ENCODE data around the gene NIF3L1. TPM values are rescaled to one million over a fixed set of nuclear protein-coding genes. Genes with fewer than 3 reads are reported as not detected.
"Not testable (repeated sequence)": the region's sequence is repeated elsewhere in the genome, so short reads cannot be mapped to it uniquely, and the experiment has no call there.

Gene NIF3L1
- total RNA-seq, 1 donor from 2014 or later, result 12.1 TPM

DNA sequence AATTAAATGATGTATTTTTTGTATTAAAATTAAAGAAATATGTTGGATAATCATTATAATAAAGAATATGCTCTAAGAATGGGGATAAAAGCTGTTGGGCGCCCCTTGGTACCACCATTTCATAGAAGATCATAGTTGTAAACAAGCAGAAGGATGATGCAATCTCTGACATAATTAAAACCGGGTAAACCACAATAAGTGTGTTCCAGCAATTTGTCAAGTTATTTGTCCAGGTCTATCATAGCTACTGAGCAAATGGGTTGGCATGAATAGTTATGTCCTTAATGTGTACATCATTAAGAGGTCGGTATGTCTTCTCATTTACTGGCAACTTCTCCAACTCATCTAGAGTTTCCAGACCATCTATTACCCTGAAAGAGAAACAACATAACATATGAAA, 18.0 kb upstream of the NIF3L1 start:
- no peak for DNase-seq (ENCODE audit: extremely low read depth, low read depth, low spot score)

DNA sequence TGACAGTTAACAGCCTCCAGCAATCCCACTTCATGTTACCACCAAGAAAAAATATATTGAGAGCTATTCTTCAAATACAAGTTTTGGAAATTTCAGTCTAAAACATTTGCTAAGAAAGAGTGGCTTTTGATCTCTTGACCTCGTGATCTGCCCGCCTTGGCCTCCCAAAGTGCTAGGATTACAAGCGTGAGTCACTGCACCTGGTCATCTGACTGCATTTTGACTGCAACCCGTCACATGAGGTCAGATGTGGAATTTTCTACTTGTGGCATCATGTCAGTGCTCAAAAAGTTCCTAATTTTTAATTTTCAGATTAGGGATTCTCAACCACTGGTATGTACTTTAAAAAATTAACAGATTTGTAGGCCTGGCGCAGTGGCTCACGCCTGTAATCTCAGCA, 15.6 kb upstream of the NIF3L1 start:
- DNase-seq (ENCODE audit: extremely low read depth, low read depth, low spot score), result no peak

DNA sequence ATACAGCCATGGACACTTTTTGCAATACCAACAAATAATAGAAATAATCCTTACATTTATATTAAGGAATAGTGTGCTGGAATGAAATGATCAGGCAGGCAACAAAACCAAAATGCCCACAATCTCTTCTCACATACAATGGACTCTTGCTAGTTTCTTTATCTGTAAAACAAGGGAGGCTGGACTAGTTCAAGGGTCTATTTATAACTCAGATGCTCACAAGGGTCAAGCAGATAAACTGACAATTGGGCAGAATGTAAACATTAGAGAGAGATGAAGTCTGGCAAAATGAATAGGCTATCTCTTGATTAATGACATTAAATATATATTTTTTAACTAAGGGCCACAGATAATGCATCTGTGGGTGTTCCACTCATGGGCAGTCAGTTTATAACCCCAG, 11.7 kb upstream of the NIF3L1 start:
- no peak for DNase-seq (ENCODE audit: extremely low read depth, low read depth, low spot score)

DNA sequence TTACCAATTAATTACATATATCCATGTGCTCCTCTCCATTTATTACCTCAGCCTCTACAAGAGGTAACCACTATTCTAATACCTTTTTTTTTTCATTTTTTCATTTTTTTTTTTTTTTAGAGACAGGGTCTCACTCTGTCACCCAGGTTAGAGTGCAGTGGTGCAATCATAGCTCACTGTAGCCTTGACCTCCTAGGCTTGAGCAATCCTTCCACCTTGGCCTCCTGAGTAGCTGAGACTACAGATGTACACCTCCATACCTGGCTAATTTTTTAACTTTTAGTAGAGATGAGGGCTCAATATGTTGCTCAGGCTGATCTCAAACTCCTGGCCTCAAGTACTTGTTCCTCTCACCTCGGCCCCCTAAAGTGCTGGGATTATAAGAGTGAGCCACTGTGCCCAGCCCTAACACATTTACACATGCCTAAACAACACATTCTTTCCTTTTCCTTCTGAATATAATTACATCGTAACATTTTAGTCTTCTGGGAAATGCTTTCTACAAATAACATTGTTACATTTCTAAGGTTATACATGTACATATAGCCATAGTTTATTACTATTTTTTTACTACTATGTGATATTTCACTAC, 10.8 kb upstream of the NIF3L1 start:
- no peak for DNase-seq (ENCODE audit: extremely low read depth, low read depth, low spot score)

DNA sequence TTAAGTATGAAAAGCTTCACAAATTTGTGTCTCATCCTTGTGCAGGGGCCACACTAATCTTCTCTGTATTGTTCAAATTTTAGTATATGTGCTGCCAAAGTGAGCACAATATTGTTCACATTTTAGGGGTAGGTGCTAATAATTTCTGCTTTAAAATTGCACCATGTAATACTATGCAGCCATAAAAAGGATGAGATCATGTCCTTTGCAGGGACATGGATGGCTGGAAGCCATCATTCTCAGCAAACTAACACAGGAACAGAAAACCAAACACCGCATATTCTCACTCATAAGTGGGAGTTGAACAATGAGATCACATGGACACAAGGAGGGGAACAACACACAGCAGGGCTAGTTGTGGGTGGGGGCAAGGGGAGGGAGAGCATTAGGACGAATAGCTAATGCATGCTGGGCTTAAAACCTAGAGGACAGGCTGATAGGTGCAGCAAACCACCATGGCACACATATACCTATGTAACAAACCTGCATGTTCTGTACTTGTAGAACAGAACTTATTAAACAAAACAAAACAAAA, 7.4 kb upstream of the NIF3L1 start:
- not testable (repeated sequence) for DNase-seq (ENCODE audit: extremely low read depth, low read depth, low spot score)

DNA sequence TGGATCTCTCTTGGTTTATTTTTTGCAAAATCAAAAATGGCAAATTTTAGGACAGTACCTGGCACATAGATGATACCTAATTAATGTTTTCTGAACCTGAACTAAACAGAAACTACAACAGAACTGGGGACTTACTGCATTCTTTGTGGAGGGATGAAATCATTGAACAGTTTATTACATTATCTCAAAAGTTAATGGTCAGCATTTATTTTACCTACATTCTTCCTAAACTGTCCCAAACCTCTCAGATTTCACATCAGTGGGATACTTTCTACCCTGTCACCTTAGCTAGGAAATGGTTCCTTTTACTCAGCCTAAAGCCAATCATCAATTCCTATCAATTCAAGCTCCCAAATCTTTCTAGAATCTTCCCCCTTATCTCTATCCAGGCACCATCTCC, 10.3 kb downstream of the NIF3L1 start:
- DNase-seq (ENCODE audit: extremely low read depth, low read depth, low spot score), result no peak

DNA sequence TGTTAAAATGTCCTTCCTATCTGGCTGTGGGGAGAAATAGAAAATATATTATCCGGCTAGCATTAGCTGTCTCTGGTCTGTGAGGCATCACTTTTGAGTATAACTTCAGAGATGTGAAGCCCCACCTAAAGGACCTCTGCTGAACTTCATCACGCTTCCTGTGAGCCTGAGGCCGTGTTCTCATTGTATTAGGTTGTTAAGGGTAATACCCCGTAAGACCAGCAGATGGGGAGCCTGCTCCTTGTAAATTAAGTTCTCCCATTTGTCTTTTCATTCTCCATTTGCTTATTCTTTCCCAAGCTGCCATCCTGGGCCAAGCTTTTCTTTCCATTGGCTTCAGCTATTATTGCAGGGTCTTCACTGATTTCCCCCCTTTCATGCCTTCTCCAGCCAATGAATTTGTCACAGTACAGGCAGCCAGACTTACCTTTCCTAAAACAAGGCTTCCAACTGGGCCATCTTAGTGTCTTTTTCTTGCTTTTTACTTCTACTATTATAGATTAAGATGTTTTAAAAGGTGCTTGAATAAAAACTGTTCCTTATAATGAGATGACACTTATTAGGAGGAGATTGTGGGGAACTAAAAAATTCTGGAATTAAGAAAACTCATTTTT, 12.4 kb downstream of the NIF3L1 start:
- DNase-seq (ENCODE audit: extremely low read depth, low read depth, low spot score), result peak; percentile 84

DNA sequence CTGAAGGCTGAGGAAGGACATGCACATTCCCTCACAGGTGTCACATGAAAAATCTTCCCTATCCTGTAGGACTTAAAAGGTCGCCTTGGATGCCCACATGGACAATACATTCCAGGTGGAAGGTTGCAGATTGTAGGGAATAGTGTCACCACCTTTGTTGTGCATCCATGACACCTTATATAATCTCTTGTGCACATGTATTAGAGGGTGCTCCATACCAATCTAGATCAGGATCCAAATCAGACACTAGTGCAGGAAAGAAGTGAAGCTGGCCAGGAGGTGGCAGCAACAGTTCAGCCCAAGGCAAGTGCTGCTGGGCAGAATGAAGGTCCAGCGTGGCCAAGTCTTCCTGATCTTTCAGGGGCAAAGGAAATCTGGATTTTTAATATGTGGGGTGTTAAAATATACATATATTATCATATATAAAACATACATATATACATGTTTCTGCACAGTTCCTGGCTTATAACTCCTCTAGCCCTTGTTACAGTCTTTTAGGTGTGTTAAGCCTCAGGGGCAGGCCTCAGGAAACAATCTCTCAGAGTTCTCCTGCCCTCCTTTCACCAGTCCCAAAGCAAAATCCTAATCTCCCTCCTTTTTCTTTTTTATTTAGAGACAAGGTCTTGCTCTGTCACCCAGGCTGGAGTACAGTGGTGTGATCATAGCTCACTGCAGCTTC, 16.6 kb downstream of the NIF3L1 start:
- DNase-seq (ENCODE audit: extremely low read depth, low read depth, low spot score), result peak; percentile 50

DNA sequence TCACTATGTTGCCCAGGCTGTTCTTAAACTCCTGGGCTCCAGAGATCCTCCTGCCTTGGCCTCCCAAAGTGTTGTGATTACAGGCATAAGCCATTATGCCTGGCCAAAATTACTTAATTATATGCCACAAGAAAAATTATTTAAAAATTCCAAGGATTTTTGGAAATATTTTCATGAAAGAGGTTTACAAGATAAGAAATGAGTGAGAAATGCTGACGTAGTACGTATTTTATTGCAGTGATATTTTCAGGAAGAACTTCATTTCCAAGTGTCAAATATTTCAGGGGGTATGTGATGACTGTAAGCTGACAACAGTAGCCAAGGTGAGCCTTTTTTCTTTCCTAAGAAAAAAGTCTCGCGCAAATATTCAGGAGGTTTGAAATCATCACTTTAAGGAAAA, 20.8 kb downstream of the NIF3L1 start:
- DNase-seq (ENCODE audit: extremely low read depth, low read depth, low spot score), result no peak

DNA sequence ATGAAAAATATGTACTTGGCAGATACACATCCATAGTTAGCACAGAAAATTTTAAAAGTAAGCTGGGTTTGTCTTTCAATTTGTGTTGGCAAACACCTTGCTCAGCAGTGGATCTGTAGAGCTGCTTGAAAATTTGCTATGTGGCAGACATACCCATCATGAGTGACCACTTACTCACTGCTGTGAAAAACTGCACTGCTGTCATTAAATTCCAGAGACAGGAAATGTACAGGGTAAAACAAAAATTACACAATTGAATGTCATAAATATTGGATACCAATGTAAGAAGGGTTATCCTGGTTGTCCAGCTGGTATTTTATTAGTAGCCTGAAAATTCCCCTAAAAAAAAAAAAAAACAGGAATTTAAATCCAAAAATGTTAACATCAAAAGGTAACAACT, 24.5 kb downstream of the NIF3L1 start:
- no peak for DNase-seq (ENCODE audit: extremely low read depth, low read depth, low spot score)

DNA sequence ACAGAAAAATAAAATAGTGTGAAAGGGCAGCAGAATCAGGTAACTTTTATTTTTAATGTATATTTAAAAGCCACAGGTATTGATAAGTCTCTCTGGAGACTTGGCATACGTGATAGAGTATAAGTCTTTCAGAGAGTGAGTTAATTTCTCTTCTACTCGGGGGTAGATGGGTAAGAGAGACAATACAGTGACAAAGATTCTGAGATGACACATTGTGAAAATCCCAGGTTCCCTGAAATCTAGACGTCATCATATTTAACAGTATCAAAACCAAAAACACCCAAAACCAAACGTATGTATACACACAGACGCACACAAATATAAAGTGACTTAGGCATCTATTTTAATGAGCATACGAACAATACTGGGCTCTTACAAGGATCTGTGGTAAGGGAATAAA, 33.3 kb downstream of the NIF3L1 start:
- no peak for DNase-seq (ENCODE audit: extremely low read depth, low read depth, low spot score)

DNA sequence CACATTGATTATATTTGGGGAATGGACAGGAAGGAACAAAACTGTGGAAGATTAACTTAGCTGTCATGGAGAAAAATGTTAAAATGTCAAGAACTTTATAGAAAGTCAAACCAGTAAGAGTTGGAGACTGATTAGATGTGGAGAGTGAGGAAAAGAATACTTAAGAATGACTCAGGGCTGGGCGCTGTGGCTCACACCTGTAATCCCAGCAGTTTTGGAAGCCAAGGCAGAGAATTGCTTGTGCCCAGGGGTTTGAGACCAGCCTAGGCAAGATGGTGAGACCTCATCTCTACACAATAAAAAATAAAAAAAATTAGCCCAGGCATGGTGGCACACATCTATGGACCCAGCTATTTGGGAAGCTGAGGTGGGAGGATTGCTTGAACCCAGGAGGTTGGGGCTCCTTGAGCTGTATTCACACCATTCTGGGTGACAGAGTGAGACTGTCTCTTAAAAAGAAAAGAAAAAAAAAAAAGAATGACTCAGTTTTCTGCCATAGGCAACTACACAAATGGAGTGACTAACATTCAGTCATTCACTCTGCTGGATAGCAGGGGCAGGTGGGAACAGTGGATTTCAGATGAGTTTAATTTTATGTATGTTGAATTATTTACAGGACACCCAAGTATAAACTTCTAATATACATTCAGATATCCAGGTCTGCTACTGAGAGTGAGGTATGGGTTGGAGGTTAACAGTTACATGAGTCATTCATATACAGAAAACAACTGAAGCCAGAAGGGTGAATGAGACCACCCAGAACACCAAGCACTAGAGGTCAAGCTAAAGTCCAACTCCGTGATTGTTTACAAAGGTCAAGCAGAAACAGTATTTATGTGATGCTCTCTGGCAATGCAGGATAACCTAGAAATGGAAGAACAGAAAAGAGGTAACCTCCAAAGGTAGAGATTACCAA, 40.4 kb downstream of the NIF3L1 start:
- DNase-seq (ENCODE audit: extremely low read depth, low read depth, low spot score), result no peak

DNA sequence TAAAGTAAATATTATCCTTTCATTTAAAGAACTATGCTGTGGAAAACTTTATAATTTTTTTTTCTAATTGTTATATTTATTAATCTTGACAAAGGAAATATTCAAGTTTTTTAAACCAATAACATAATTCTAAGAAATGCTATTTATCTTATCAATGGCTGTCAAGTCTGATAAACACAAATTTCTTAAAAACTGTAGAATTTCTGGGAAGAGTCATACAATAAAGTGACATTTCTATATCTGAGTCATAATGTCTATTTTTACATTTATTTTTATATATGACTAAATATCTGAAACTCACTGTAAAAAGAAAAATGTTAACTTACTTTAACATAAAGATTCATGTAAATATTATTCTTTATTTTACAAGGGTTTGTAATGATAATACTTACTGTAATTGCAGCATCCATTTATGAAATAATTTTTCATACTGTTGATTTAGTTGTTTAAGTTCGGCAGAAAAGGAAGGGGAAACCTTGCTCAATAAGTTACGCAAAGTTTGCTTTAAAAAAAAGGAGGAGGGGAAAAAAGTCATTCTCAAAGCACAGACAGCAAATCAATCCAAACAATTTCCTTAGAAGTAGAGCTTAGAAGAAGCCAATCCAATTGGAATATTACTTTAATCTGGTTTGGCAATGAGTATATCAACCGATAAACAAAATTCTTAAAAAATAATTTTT, 41.9 kb downstream of the NIF3L1 start:
- DNase-seq (ENCODE audit: extremely low read depth, low read depth, low spot score), result no peak

DNA sequence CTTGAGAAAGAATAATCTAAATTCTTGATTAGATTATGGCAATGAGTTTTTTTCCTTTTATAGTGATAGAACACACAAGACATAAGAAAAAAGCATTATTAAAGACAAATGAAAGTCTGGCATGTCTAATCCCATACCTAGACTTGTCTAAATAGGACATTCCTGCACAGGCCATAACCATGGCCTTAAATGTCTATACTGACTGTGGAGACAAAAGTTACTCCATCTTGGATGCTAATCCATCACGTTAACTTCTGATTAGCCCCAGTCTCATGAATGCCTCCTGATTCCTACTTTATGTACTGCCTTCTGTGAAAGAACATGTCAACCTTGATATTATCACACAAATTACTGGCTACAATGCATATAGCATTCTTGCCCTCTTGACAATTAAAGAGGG, 50.7 kb downstream of the NIF3L1 start:
- DNase-seq (ENCODE audit: extremely low read depth, low read depth, low spot score), result no peak

DNA sequence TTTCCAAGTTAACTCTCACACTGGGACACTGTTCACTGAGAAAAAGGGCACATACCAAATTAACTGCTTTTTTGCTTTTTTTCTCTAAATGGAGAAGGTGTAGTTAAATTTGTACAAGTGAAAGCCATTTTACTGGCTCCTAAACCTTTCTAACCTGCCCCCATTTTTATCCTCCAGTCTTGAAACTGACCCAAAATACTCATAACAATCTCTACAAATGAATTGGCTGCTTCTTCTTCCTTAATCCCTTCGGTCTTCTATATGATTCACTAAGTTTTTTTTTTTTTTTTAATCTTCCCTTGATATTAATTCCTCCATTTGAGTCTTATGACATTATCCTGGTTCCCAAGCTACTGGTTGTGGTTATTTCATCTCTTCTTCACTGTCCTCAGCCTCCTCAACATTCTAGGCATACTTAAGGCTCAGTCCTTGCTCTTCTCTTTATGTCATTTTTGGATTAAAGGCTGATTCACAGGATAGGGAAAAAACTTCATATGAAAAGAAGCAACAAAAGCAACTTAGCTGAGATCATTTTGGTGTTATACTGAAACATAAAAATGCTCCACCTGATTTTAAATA, 54.4 kb downstream of the NIF3L1 start:
- no peak for DNase-seq (ENCODE audit: extremely low read depth, low read depth, low spot score)

DNA sequence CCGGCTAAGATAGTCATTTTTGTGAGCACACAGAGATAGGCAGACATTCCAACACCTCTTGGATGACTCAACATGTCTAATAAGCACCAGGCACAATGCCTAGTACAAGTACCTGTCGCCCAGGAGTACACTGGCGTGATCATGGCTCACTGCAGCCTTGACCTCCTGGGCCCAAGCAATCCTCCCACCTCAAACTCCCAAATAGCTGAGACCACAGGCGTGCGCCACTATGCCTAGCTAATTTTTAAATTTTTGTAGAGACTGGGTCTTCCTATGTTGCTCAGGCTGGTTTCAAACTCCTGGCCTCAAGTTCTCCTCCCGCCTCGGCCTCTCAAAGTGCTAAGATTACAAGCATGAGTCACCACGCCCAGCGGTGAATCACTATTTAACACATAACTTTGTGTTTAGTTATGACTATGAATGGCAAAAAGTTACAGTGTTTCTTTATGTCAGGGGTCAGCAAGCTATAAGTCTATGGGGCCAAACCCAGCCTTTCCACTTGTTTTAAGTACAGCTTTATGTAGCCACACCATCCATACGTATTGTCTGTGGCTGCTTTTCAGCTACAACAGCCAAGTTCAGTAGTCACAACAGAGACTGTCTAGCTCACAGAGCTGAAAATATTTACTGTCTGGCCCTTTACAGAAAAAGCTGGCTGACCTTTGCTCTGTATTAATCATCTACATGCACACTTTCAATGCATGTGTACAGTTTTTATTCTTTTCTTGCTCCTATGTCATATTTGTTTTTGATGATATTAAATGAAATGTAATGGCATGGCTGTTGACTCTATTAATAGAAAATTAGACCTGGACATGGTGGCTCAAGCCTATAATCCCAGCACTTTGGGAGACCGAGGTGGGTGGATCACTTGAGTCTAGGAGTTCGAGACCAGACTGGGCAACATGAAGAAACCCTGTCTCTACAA, 55.6 kb downstream of the NIF3L1 start:
- DNase-seq (ENCODE audit: extremely low read depth, low read depth, low spot score), result peak; percentile 72

DNA sequence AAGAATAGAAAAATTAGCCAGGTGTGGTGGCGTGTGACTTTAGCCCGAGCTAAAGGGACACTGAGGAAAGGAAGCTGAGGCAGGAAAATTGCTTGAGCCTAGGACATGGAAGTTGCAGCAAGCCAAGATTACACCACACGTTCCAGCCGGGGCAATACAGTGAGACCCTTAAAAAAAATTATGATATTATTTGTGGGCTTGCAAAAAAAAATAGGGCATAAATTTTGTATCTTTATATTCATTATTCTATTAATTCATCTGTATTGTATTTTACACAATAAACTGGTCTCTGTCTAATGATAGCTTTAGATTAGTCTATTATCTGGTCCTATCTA, 56.2 kb downstream of the NIF3L1 start:
- DNase-seq (ENCODE audit: extremely low read depth, low read depth, low spot score), result no peak

DNA sequence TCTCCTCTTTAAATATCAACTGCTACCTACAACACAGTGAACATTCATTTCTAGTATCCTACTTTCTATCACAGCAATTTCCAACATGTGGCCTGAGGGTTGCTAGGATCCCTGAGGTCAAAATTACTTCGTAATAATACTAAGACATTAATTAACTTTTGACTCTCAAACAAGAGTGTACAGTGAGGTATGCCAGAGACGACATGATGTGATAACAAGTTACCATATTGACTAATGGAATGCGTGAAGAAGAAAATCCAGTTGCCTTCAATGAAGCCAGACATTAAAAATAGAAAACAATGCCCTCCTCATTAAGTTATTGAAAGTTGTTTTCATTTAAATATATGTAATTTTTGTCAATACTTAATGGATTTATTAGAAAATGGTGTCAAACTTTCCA, 61.2 kb downstream of the NIF3L1 start:
- DNase-seq (ENCODE audit: extremely low read depth, low read depth, low spot score), result no peak
